Calu3 (cell line): ENCODE measurements around the gene CNTN6. TPM values are rescaled to one million over a fixed set of nuclear protein-coding genes. Genes with fewer than 3 reads are reported as not detected.

Source experiments
- BruUV-seq: library from RNA; stranded (reverse); fragments of 400-500 nt; replicated peaks from 2 replicates; lab custom pipeline; 2021; lab: Mats Ljungman, UMichigan
- CTCF ChIA-PET: fragments of 300-600 bp; sonication (Branson Sonifier 250); formaldehyde crosslinking; loops from one replicate; lab custom pipeline; 2022; ENCODE audit warnings: antibody characterized with exemption; lab: Charles Lee
- DNase-seq: peaks from one replicate; pipeline ENCODE4 v3.0.0; 2022
- H3K27ac Mint-ChIP-seq: one replicate; pipeline ENCODE4 v1.8.0; 2022; ENCODE audit warnings: mixed read lengths; ENCODE audit not compliant: unreplicated experiment
- H3K27me3 Mint-ChIP-seq: one replicate; pipeline ENCODE4 v1.8.0; 2022; ENCODE audit warnings: mixed read lengths; ENCODE audit not compliant: unreplicated experiment
- H3K36me3 Mint-ChIP-seq: one replicate; pipeline ENCODE4 v1.8.0; 2022; ENCODE audit warnings: mild to moderate bottlenecking, moderate library complexity, mixed read lengths; ENCODE audit not compliant: insufficient read depth, unreplicated experiment
- H3K4me1 Mint-ChIP-seq: one replicate; pipeline ENCODE4 v1.8.0; 2022; ENCODE audit warnings: mild to moderate bottlenecking, low read depth, mixed read lengths; ENCODE audit not compliant: unreplicated experiment
- H3K4me3 Mint-ChIP-seq: one replicate; pipeline ENCODE4 v1.8.0; 2022; ENCODE audit warnings: mild to moderate bottlenecking, low read depth, moderate library complexity, mixed read lengths; ENCODE audit not compliant: unreplicated experiment
- H3K9me3 Mint-ChIP-seq: one replicate; pipeline ENCODE4 v1.8.0; 2022; ENCODE audit warnings: low read depth, mixed read lengths; ENCODE audit not compliant: unreplicated experiment
- intact Hi-C: fragments of 100-400 bp; cut with micrococcal nuclease; formaldehyde crosslinking; loops from one replicate; pipeline ENCODE4 v1.10.0; 2022; ENCODE audit not compliant: unreplicated experiment
- total RNA-seq: library from RNA; stranded (reverse); gene quantifications from 2 replicates; pipeline ENCODE4 v1.2.3, GENCODE V29; 2022
- TF ChIP-seq, protein P1 (sequence below): fragments of 200-600 bp; IDR thresholded peaks from one replicate; pipeline ENCODE4 v1.8.0; 2022; ENCODE audit warnings: antibody characterized with exemption; ENCODE audit not compliant: unreplicated experiment

Gene CNTN6
- total RNA-seq, 1 experiment from 2014 or later: not detected

DNA sequence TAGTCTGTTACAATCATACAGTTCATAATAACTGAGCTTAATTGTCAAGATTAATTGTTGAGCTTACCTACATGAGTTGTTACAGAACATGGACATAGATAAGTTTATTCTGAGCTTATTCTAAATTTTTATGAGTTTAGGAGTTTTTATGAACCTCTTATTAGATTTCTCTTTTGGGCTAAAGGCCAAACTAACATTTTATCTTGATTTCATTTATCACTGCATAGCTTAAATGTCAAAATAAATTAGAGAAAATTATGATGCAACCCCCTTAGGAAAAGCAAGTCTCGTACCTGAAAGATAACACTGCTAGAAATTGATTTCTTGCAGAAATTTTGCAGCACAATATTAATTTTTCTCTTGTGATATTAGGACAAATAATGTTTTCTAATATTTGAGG, 54.5 kb downstream of the CNTN6 start:
- Mint-ChIP-seq H3K9me3 (no peaks in the 10 kb centered on the region), H3K4me3 (no peak overlapping the region), H3K27me3 (no peaks in the 10 kb centered on the region), H3K4me1 (no peaks in the 10 kb centered on the region), H3K27ac (no peak overlapping the region), H3K36me3 (no peaks in the 10 kb centered on the region)
- TF ChIP-seq, protein P1, sequence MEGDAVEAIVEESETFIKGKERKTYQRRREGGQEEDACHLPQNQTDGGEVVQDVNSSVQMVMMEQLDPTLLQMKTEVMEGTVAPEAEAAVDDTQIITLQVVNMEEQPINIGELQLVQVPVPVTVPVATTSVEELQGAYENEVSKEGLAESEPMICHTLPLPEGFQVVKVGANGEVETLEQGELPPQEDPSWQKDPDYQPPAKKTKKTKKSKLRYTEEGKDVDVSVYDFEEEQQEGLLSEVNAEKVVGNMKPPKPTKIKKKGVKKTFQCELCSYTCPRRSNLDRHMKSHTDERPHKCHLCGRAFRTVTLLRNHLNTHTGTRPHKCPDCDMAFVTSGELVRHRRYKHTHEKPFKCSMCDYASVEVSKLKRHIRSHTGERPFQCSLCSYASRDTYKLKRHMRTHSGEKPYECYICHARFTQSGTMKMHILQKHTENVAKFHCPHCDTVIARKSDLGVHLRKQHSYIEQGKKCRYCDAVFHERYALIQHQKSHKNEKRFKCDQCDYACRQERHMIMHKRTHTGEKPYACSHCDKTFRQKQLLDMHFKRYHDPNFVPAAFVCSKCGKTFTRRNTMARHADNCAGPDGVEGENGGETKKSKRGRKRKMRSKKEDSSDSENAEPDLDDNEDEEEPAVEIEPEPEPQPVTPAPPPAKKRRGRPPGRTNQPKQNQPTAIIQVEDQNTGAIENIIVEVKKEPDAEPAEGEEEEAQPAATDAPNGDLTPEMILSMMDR: no peak
- intact Hi-C loops: no loop called here
- no peak for DNase-seq
- BruUV-seq: no TSS peak
- CTCF ChIA-PET: interaction anchor here (0.6 kb wide), 1 partner anchor 237 kb away, joined by 3 read pairs; no protein-coding TSS in a partner anchor

DNA sequence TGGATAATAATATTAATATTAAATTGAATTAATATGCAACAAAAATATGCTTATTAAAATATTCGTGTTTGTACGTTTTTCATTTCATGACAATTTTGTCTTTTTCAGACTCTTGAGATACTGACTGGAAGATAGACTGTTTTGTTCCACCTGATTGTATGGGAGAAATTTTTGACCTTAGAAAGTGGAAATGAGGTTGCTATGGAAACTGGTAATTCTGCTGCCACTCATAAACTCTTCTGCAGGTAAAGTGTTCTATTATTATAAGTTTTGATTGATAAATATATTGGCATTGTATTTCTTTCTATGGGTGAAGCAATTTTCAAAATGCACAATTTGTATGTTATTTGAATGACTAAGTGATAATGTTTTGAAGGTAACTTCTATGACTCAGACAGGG, 55.0 kb downstream of the CNTN6 start:
- TF ChIP-seq, protein P1: no peak
- no peaks in the 10 kb centered on the region for H3K36me3 Mint-ChIP-seq

DNA sequence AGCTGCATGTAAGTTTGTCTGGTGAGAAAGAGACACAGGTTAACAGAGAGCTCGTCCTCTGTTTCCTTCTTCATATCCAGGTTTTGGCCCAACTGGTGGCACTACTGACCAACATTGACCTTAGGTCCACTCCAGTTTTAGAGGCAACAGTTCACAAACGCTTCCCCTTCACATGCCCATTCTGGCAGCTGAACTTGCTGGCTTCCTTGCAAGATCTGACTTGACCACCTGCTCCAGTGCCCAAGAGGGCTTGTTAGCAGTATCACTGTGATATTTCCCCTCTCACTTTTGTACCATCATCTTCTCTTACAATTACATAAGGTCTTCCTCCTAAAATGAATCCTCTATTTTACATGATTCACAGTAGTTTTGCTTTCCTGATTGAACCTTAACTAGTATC, 71.3 kb downstream of the CNTN6 start:
- Mint-ChIP-seq H3K4me3 (no peak overlapping the region), H3K4me1 (no peaks in the 10 kb centered on the region), H3K27ac (no peak overlapping the region), H3K36me3 (no peaks in the 10 kb centered on the region), H3K9me3 (no peaks in the 10 kb centered on the region), H3K27me3 (no peaks in the 10 kb centered on the region)
- CTCF ChIA-PET: no interaction called here
- DNase-seq: no peak
- TF ChIP-seq, protein P1: no peak
- intact Hi-C loops: no loop called here
- BruUV-seq: no TSS peak

More for the DNA sequence above, 55.0 kb downstream of the CNTN6 start:
- BruUV-seq: no TSS peak
- no peak overlapping the region for H3K27ac Mint-ChIP-seq
- intact Hi-C loops: no loop called here
- H3K9me3 Mint-ChIP-seq: no peaks in the 10 kb centered on the region
- no peaks in the 10 kb centered on the region for H3K27me3 Mint-ChIP-seq
- no peak for DNase-seq
- H3K4me3 Mint-ChIP-seq: no peak overlapping the region
- H3K4me1 Mint-ChIP-seq: no peaks in the 10 kb centered on the region
- CTCF ChIA-PET: no interaction called here

DNA sequence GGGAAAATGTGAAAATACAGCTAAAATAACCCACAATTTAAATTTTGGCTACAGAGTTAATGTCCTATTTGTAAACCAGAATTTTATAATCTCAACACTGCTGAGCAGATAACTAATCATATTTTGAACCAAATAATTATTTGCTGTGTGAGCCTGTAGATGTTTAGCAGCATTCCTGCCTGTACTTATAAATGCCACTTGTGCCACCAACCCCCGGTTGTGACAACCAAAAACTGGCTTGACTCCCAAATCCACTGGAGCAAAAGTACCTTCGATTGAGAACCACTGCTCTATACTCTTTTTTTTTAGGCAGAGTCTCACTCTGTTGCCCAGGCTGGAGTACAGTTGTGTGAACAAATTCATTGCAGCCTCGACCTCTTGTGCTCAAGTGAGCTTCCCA, 78.5 kb downstream of the CNTN6 start:
- H3K36me3 Mint-ChIP-seq: no peaks in the 10 kb centered on the region
- no peak for DNase-seq
- H3K4me3 Mint-ChIP-seq: no peak overlapping the region
- no peak overlapping the region for H3K27ac Mint-ChIP-seq
- TF ChIP-seq, protein P1: no peak
- no peaks in the 10 kb centered on the region for H3K27me3 Mint-ChIP-seq
- BruUV-seq: no TSS peak
- no peaks in the 10 kb centered on the region for H3K4me1 Mint-ChIP-seq
- CTCF ChIA-PET: interaction anchor here (0.7 kb wide), 1 partner anchor 37 kb away, joined by 3 read pairs; no protein-coding TSS in a partner anchor
- no peaks in the 10 kb centered on the region for H3K9me3 Mint-ChIP-seq
- intact Hi-C loops: no loop called here
